ENCODE results near the gene CYP3A5. TPM values are rescaled to one million over a fixed set of nuclear protein-coding genes. Genes with fewer than 3 reads are reported as not detected.
A peak's percentile ranks its signal among the peaks of the same experiment; 100 is the strongest.

The CYP3A5 gene
- total RNA-seq, 1 experiment from 2014 or later = not detected

GRCh38 chr7:99631295-99632109 lies 48.3 kb downstream of the CYP3A5 start:
- TF ChIP-seq EZH2 (IDR thresholded peaks at IDR 0.05; ENCODE audit: low read length, unreplicated experiment) = no peak
- TF ChIP-seq CTCF (conservative IDR thresholded peaks at IDR 0.05; ENCODE audit: low read depth, low read length) = peak; percentile 52
- POLR2A ChIA-PET (ENCODE audit: unreplicated experiment) = no interaction called here
- no peaks in the 10 kb centered on the region for H3K27me3 ChIP-seq (ENCODE audit: low read length)
- BruUV-seq (replicated peaks) = no TSS peak
- no peaks in the 10 kb centered on the region for H3K4me1 ChIP-seq (ENCODE audit: insufficient read depth, low read length)
- H3K9me2 ChIP-seq (replicated peaks; ENCODE audit: low read length) = no peaks in the 10 kb centered on the region
- 0 out of 2 replicates have a peak, but pooled peaks cover 5% of the 10 kb centered on the region for H4K20me1 ChIP-seq (ENCODE audit: low read length)
- intact Hi-C loops (cut with micrococcal nuclease) = loop anchor here (1.0 kb wide), 1 partner anchor 207 kb away; no protein-coding TSS in a partner anchor
- H3K36me3 ChIP-seq (ENCODE audit: low read depth, low read length) = peaks cover 16% of the 10 kb centered on the region; the same call in 1 of the 2 replicates
- H3K4me2 ChIP-seq (ENCODE audit: low read length) = no peak overlapping the region
- no peak overlapping the region for H3K4me3 ChIP-seq (ENCODE audit: low read length)
- H3F3A ChIP-seq (ENCODE audit: low read length, unreplicated experiment) = no peaks in the 10 kb centered on the region
- no peak overlapping the region for H3K27ac ChIP-seq (ENCODE audit: low read length)
- no peaks in the 10 kb centered on the region for H3K79me2 ChIP-seq (ENCODE audit: low read length)
- H3K9ac ChIP-seq (ENCODE audit: low read length) = no peak overlapping the region
- DNase-seq (peak; percentile 22), ATAC-seq (peak; percentile 83)
- H2AFZ ChIP-seq (ENCODE audit: low read length) = no peak overlapping the region
- H3K9me3 ChIP-seq (ENCODE audit: low read length) = no peaks in the 10 kb centered on the region
- CTCF ChIA-PET = interaction anchor here (0.6 to 1.7 kb wide), 6 partner anchors 28 to 207 kb away, joined by 3 to 10 read pairs (median 6); no protein-coding TSS in a partner anchor

GRCh38 chr7:99629643-99630042 lies 50.2 kb downstream of the CYP3A5 start:
- Histone ChIP-seq H3K79me2 (ENCODE audit: low read length) (no peaks in the 10 kb centered on the region), H4K20me1 (ENCODE audit: low read length) (0 out of 2 replicates have a peak, but pooled peaks cover 5% of the 10 kb centered on the region), H3F3A (ENCODE audit: low read length, unreplicated experiment) (no peaks in the 10 kb centered on the region), H2AFZ (ENCODE audit: low read length) (no peak overlapping the region), H3K4me1 (ENCODE audit: insufficient read depth, low read length) (no peaks in the 10 kb centered on the region), H3K4me3 (ENCODE audit: low read length) (no peak overlapping the region), H3K9me2 (replicated peaks; ENCODE audit: low read length) (no peaks in the 10 kb centered on the region), H3K9me3 (ENCODE audit: low read length) (no peaks in the 10 kb centered on the region), H3K4me2 (ENCODE audit: low read length) (no peak overlapping the region), H3K9ac (ENCODE audit: low read length) (no peak overlapping the region), H3K27me3 (ENCODE audit: low read length) (no peaks in the 10 kb centered on the region), H3K27ac (ENCODE audit: low read length) (no peak overlapping the region), H3K36me3 (ENCODE audit: low read depth, low read length) (peaks cover 27% of the 10 kb centered on the region)
- ATAC-seq (no peak), DNase-seq (no peak)
- intact Hi-C loops (cut with micrococcal nuclease) = no loop called here
- ChIA-PET POLR2A (ENCODE audit: unreplicated experiment) (no interaction called here), CTCF (no interaction called here)
- TF ChIP-seq EZH2phosphoT487 (IDR thresholded peaks at IDR 0.05; ENCODE audit: borderline replicate concordance, low read length) (no peak), CTCF (conservative IDR thresholded peaks at IDR 0.05; ENCODE audit: low read depth, low read length) (no peak), EZH2 (IDR thresholded peaks at IDR 0.05; ENCODE audit: low read length, unreplicated experiment) (no peak)
- no TSS peak for BruUV-seq (replicated peaks)

Data from PC-3 (cell line).